HL-60 (cell line): ENCODE results near the gene NCKIPSD.

Experiments
- GABPA ChIP-seq: IDR thresholded peaks from 2 replicates; pipeline ENCODE4 v1.6.1; 2012; ENCODE audit warnings: low read depth
- POLR2AphosphoS5 ChIP-seq: IDR thresholded peaks from 2 replicates; pipeline ENCODE4 v1.6.1; 2012; ENCODE audit warnings: low read depth
- TF ChIP-seq, protein P1 (sequence below): IDR thresholded peaks from one replicate; pipeline ENCODE4 v1.5.1; 2011; ENCODE audit warnings: low read length, control low read depth, inconsistent platforms; ENCODE audit not compliant: insufficient read depth
- TF ChIP-seq, protein P2 (sequence below): IDR thresholded peaks from 2 replicates; pipeline ENCODE4 v1.6.1; 2012; ENCODE audit warnings: low read depth; ENCODE audit not compliant: insufficient replicate concordance

GRCh38 chr3:48707157-48707556 is 21.4 kb upstream of the NCKIPSD start:
- TF ChIP-seq POLR2AphosphoS5 (no peak), GABPA (no peak)
- TF ChIP-seq, protein P1, sequence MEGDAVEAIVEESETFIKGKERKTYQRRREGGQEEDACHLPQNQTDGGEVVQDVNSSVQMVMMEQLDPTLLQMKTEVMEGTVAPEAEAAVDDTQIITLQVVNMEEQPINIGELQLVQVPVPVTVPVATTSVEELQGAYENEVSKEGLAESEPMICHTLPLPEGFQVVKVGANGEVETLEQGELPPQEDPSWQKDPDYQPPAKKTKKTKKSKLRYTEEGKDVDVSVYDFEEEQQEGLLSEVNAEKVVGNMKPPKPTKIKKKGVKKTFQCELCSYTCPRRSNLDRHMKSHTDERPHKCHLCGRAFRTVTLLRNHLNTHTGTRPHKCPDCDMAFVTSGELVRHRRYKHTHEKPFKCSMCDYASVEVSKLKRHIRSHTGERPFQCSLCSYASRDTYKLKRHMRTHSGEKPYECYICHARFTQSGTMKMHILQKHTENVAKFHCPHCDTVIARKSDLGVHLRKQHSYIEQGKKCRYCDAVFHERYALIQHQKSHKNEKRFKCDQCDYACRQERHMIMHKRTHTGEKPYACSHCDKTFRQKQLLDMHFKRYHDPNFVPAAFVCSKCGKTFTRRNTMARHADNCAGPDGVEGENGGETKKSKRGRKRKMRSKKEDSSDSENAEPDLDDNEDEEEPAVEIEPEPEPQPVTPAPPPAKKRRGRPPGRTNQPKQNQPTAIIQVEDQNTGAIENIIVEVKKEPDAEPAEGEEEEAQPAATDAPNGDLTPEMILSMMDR: no peak
- TF ChIP-seq, protein P2, sequence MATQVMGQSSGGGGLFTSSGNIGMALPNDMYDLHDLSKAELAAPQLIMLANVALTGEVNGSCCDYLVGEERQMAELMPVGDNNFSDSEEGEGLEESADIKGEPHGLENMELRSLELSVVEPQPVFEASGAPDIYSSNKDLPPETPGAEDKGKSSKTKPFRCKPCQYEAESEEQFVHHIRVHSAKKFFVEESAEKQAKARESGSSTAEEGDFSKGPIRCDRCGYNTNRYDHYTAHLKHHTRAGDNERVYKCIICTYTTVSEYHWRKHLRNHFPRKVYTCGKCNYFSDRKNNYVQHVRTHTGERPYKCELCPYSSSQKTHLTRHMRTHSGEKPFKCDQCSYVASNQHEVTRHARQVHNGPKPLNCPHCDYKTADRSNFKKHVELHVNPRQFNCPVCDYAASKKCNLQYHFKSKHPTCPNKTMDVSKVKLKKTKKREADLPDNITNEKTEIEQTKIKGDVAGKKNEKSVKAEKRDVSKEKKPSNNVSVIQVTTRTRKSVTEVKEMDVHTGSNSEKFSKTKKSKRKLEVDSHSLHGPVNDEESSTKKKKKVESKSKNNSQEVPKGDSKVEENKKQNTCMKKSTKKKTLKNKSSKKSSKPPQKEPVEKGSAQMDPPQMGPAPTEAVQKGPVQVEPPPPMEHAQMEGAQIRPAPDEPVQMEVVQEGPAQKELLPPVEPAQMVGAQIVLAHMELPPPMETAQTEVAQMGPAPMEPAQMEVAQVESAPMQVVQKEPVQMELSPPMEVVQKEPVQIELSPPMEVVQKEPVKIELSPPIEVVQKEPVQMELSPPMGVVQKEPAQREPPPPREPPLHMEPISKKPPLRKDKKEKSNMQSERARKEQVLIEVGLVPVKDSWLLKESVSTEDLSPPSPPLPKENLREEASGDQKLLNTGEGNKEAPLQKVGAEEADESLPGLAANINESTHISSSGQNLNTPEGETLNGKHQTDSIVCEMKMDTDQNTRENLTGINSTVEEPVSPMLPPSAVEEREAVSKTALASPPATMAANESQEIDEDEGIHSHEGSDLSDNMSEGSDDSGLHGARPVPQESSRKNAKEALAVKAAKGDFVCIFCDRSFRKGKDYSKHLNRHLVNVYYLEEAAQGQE: no peak
